OCI-M2 (cell line): Measurements from ENCODE around the gene NCAN.
A peak's percentile ranks its signal among the peaks of the same experiment; 100 is the strongest.
"Not testable (repeated sequence)": the region's sequence is repeated elsewhere in the genome, so short reads cannot be mapped to it uniquely, and the experiment has no call there.

Experiments used
- DNase-seq: peaks from one replicate; lab custom pipeline; 2025; ENCODE audit not compliant: unreplicated experiment; lab: John Stamatoyannopoulos, UW

Gene NCAN

DNA sequence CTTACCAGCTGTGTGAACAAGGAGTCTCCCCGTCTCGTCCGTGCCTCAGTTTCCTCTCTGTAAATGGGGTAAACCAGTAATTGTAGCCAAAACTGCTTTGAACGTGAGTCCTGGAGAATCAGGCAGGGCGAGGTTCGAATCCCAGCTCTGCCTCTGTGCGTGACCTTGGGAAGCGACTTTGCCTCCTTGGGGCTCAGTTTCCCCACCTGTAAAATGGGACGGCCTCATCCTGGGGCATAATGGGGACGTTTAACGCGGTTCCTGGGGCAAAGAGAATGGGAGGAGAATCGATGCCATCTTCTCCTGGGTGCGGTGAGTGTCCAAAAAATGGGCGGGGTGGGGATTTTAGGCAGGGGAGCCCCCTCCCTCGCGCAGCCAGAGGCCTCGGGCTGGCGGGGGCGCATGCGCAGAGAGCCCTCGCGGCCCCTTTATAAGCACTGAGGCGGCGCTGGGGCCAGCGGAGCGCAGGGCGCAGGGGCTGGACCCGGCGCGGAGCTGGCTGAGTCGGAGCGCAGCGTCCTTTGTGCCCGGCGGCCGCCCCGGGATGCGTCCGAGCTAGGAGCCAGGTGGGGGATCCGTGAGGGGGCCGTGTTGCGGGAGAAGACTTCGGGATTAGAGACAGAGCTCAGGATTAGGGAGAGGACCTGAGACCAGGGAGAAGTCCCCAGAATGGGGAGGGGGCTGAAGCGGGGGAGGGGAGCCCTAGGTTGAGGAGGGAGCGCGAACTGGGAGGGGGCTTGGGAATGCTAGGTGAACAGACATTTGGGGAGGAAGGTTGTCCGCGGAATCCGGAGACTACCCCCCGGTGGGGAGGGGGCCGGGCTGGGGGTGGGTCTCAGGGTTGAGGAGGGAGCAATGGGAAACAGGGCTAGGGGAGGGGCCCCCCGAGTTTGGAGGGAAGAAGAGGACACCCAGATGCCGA, at the start of gene NCAN:
NCAN (plus strand) TSS at position 460 of the 922 bp plus-strand sequence. CDS start 4,996 bp downstream, outside the sequence.
- DNase-seq = no peak

DNA sequence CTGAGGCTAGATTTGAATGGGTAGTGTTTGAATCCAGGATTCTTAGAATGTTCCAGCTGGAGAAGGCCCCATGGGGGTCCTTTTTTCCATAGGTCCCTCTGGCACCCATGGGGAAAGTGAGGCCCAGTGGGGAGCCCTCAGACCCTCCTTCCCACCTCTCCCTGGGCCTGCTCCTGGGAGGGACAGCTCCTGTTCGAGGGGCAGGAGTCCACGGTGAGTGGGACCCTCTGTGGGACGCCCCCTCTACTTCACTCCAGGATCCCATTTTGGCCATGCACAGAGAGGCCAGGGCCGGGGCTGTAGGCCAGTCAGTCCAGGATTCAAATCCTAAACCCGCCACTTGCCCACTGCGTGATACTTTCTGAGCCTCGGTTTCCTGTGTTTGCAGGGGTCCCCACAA, 49.3 kb upstream of the NCAN start:
- no peak for DNase-seq

DNA sequence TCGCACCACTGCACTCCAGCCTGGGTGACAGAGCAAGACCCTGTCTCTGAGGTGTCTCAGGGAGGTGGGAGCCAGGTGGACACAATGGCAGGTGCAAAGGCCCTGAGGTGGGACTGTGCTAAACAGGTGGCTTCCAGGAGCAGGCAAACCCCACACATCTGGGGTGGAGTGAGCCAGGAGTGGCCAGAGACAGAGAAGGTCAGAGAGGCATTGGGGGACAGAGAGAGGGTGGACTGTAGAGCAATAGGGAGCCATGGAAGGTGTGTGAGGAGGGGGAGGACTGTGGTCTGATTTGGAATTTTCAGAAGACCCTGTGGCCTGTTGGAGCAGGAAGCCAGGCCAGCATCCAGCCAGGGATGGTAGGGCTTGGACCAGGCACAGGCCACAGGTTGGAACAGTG, 46.4 kb upstream of the NCAN start:
- DNase-seq = no peak

DNA sequence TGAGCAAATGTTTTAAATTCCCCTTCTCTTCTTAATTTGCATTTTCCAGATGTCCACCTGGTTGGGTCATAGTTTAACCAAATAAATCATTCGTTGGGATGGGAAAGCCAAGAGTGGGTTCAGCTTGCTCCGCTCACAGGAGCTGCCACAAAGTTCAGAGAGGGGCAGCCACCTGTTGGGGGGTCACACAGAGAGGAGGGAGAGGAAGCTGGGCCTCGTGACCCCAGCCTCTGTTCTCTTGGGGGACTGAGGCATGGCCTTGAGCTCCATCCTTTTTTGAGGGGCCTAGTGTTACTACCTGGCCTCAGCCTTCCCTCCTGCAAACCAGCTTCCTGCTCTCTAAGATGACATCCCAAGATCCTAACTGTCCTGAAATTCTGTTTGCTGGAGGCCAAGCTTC, 44.1 kb upstream of the NCAN start:
- no peak for DNase-seq

DNA sequence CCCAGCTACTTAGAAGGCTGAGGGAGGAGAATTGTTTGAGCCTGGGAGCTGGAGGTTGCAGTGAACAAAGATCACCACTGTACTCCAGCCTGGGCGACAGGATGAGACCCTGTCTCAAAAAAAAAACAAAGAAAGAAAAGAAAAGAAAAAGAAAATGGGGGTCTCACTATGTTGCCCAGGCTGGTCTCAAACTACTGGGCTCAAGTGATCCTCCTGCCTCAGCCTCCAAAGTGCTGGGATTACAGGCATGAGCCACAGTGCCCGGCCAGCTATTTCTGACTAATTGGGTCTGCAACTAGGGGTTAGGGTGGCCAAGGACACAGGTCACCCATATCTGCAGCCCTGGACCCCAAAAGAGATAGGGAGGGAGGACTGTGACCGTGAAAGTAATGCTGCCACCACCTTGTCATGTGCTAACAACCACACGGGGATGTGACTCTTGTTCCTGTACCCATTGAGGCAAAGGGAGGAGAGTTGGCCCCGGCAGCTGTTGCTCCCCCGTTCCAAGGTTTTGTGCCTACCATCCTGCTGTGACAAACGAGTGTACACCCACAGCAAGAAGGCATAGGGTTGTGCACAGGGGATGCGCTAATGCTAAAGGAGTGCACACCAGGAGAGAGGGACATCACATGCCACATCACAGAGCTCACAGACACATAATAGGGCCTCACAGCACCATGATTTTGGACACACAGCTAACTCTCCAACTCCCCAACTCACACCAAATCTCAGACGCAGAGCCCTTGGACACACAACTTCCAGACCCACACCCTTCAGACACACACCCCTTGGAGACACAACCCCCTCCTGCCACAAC, 42.3 kb upstream of the NCAN start:
- DNase-seq = no peak

DNA sequence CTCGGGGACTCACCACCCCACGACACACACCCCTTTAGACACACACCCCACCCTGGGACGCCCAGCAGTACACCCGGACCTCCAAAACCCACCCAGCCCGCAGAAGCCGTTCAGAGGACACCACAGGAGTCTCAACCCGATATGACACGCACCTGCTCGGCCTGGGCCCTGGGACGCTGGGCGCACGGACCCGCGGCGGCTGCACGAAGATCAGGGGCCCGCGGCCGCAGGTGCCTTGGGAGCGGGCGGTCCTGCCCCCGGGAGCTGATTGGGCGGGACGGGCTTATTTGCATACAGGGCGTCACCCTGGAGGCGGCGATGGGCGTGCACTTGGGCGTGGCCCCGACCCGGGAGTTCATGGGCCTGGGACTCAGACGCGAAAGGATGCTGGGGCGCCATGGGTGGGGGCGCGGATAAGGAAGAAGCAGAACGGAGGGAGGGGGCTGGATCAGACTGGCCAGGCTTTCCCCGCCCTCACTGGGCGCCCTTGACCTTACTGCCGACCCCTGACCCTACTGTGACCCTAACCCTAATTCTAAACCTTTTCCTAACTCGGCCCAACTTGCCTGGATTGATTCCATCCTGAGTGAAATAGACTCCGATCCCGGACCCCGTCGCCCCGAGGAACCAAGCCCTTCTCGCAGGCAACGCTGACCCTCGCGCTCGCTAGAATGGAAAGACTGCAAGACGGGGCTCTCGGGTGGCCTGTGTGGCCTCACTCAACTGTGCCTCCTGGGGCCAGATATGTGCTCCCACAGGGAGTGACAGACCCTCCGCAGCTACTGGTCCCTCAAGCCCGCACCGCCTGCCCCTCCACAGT, 41.5 kb upstream of the NCAN start, which contains the start of gene MEF2B:
MEF2B (minus strand) TSS at position 211 of the 820 bp plus-strand sequence. CDS start 19,528 bp downstream, outside the sequence.
- DNase-seq = no peak

DNA sequence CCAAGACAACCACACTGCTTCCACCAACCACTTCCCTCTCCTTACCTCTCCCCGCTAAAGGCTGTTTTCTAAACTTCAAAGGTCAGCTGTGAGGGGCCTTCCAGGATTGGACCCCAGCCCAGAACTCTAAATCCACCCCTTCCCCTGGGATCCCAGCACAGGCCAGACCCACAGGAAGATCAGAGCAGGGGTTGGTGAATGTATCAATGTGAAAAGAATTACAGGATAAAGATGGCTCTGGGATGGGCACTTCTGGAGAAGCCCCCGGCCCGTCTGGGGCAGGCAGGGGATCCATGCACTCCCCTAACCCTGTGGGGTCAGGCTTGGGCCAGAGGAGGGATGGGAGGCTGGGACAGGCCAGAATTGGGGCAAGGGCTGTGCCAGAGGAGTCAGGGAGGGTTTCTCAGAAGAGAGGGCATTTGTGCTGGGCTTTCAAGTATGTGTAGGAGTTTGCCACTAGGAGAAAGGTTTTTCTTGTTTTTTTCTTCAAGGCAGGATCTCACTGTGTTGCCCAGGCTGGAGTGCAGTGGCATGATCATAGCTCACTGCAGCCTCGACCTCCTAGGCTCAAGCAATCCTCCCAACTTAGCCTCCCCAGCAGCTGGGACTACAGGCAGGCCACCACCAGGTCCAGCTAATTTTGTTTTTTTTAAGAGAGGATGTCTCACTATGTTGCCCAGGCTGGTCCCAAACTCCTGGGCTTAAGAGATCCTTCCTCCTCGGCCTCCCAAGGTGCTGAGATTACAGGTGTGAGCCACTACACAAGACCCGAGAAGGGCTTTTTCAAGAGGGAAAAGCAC, 40.7 kb upstream of the NCAN start:
- DNase-seq = no peak

DNA sequence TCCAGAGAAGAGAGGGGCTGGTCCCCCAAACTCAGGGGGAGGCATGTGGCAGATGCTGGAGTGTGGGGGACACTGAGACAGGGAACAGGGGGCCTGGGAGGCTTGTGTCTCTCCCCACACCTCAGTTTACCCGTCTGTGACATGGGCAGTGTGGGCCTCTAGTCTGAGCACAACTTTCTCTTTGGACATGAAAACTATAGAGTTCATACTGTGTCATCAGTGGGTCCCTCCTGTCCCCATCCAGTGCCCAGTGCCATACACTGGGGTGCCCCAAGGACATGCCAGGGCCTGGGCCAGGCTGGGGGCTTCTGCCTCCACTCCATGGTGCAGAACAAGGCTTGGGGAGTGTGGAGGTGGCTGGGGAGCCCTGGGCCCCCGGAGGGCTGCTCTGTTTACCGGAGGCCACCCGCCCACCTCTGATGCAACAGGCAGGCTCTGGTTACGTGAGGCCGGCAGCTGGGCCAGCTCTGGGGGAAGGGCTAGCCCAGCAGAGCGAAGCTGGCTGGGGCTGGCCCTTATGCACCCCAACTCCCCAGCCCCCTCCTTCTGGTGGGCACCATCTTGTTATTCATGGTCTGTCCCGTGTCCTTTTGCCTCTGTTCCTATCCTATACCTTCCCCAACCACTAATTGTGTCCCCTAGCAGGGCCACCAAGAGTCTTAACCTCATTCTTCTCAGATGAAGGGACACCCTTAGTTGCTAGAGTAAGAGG, 39.8 kb upstream of the NCAN start:
- DNase-seq = no peak

DNA sequence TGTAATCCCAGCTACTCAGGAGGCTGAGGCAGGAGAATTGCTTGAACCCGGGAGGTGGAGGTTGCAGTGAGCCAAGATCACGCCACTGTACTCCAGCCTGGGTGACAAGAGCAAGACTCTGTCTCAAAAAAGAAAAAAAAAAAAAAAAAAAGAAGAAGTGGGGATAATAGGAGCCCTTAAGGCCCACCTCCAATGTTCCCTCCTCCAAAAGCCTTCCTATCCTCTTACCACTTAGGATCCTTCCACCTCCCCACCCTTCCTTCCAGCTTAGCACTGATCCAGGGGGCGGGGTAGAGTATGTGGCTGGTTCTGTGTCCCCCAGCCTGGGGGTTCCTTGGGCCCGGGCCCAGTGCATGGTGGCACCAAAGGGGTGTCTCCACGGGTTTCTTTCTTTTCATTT, 38.5 kb upstream of the NCAN start:
- DNase-seq = not testable (repeated sequence)

DNA sequence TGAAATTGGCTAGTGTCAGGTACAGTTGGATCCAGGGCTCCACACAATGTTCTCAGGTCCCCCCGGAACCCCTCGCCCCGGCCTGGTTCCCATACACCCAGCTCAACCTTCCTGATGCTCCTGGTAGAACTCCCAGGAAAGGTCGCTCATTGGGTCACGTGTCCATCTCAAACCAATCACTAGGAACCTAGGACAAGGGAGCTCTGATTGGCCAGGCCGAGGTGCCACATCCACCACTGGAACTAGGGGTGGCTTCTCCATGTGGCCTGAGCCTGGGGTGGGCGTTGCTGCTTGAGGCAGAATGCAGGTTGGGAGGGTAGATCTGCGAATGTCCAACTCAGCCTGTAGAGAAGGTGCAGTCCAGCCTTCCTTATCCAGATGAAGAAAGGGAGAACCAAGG, 34.8 kb upstream of the NCAN start:
- DNase-seq = no peak

DNA sequence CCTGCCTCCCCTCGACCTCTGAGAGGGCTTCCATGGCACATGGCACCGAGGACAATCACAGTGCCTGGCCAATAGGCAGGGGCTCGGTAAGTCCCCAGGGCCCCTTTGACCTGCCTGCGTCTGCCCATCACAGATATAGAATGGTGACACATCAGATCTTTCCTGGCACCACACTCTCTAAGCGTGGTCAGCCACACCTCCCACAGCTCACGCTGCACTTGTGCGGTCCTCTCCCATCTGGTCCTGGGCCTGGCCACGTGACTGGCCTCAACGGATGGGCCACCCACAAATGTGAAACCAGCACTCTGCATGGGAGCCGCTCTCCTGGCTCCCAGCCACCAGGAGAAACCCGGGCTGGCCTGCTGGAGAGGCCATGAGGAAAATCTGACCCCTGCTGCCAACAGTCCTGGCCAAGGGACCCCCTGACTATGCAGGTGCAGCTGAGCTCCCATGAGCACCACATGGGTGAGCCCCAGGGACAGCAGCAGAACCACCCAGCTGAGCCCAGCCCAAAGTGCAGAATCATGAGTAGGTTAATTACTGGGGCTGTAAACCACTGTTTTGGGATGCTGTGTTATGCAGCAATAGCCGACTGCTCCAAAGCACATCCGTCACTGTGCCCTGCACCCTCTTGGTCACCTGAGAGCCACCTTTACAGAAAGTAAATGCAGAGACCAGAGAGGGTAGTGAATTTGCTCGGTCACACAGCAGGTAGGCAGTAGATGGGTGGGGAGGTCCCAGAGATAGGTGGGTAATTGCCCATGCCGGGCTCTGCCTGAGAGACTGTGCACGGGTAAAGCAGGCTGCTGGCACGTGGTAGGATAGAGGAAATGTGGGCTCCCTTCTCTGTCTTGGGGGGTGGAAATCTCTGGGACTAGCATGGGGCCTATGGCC, 32.0 kb upstream of the NCAN start:
- no peak for DNase-seq

DNA sequence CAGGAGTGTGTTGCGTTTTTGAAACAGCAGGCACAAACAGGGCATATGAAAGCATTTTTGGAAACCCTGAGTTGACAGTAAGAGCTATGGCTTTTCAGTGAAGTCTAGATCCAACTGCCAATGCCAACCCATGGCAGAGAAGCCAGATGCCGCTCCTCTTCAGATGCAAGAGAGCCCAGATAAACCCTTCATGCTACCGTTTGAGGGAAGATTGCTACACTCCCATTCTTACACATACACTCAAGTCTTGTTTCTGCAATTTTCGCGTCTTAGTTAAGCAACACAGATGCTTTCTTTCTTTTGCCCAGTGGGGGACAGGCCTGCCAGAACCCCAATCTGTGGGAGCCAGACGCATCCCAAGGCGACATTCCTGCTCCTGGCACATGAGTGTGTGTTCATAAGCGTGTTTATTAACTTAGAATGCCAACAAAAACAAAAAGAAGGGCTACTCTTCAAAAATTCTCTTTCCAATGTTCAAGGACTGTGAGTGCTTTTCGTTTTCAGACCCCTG, 30.2 kb upstream of the NCAN start:
- DNase-seq = no peak

DNA sequence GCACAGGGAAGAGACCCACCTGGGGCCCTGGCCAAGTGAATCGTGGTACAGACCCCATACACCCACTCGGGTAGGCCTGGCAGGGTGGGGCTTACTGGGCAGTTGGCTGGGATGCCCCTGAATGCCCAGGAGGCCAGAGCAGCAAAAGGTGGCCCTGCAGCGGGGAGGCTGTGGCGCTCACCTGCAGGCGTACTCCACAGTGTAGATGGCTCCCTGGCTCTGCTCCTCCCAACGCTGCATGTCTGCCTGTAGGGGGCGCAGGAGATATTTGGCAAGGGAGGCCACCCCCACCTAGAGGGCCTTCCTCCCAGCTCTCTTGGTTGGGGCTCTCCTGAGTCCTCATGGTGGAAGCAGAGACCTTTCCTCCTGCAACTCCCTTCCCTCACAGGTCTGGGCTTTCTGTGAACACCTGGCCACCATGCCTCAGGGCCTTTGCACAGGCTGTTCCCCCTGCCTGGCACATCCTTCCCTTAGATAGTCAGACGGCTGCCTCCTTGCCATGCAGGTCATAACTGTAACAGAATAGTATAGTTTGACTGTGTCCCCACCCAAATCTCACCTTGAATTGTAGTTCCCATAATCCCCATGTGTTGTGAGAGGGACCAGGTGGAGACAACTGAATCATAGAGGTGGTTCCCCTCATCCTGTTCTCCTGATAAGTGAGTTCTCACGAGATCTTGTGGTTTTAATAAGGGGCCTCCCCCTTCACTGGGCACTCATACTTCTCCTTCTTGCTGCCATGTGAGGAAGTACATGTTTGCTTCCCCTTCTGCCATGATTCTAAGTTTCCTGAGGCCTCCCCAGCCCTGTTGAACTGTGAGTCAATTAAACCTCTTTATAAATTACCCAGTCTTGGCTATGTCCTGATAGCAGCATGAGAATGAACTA, 25.7 kb upstream of the NCAN start:
- DNase-seq = no peak

DNA sequence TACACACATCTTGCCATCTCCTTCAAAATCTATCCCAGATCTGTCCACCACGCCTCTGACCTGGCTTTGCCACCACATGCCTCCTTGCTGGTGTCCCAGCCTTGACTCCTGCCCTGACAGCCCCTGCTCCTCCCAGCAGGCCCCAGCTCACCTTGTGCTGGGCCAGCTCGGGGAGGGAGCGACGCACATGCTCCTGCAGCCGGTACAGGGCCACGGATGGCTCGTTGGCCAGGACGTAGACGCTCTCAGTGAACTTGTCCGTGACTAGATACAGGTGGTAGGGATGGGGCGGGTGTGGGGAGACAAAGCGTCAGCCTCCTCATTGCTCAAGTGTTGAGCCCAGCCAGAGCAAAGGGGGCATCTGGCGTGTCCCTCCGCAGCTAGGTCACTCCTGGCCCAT, 25.0 kb upstream of the NCAN start:
- no peak for DNase-seq

DNA sequence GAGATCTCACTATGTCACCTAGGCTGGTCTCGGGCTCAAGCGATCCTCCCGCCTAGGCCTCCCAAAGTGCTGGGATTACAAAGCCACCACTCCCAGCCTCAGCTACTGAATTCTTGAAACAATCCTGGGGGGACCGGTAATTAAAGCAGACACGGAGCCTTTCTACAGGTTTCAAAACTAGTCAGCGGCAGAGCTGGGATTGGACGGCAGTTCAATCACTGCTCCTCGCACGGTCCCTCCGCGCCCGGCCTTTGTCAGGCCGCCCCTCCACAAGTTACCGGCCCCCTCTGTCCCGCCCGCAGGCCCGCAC, 20.0 kb upstream of the NCAN start:
- no peak for DNase-seq

DNA sequence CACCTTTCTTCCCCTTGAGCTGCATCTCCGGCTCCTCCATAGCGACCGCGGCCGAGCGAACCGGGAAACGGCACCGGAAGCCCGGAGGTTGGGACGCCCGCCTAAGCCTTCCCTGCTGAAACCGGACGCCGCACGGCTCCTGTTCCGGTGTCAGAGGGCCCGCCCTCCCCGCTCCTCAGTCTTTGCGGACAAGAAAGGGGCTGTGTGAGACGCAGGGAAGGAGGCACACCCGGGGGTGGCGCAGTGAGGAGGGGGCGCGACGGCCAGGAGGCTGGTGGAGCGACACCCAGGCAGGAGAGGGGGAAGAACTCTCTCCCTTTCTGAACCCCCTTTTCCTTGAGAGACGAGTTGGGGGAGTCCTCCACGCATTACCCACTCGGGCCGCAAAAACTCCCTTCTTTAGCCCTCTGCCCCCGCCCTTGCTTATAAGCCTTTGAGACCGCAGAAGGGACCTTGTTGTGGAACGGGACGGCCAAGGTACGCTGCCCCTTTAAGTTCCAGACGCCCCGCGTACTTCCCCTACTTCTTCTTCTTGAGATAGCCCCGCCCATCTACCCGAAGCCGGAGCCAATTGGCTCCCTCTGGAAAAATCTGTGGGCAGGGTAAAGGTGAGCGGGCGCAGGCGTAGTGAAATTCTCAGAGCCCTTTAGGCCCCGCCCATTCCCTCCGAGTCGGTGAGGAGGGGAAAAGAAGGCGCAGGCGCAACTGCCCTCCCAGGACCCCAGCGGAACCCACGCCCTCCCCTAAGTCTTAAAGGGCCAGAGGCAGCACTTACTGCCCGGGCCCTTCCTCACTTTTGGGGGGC, 19.5 kb upstream of the NCAN start, which contains the start of the genes BORCS8 and RFXANK:
BORCS8 (minus strand) TSS at position 75 of the 805 bp plus-strand sequence; CDS start at position 40, 35 bp downstream.
RFXANK (plus strand) TSS at position 181 of the 805 bp plus-strand sequence. CDS start 1,689 bp downstream, outside the sequence.
- DNase-seq = peak; percentile 95
